Measurements from ENCODE around the gene CAGE1. TPM values are rescaled to one million over a fixed set of nuclear protein-coding genes. Genes with fewer than 3 reads are reported as not detected.

The CAGE1 gene
- total and polyA plus RNA-seq, 10 of the 15 experiments (the other 5 are each of a cell fraction or from before 2014, with no cell fraction given): 0.03 to 0.42 (median 0.08) TPM; not detected in 3

GRCh38 chr6:7311176-7311575 is 78.4 kb downstream of the CAGE1 start:
- Histone ChIP-seq H3K36me3 (ENCODE audit: control insufficient read depth in 2 of 2, insufficient read depth in 2 of 2, low read length in 1 of 2) (peaks cover 0 to 30% of the 10 kb centered on the region in 2 experiments; a peak in 2 of 4 replicates), H3K4me2 (ENCODE audit: control insufficient read depth, insufficient read depth) (peak overlapping the region; percentile 71), H2AFZ (ENCODE audit: control insufficient read depth, low read depth, low read length) (no peak overlapping the region), H3K4me1 (ENCODE audit: control insufficient read depth, insufficient read depth, low read length) (peaks cover 16% of the 10 kb centered on the region), H4K20me1 (ENCODE audit: control insufficient read depth, insufficient read depth) (no peaks in the 10 kb centered on the region), H3K79me2 (ENCODE audit: control insufficient read depth, insufficient read depth, low read length) (peaks cover 64% of the 10 kb centered on the region), H3K27ac (ENCODE audit: control insufficient read depth, insufficient read depth) (peak overlapping the region; percentile 6; the same call in 1 of the 2 replicates), H3K9me3 (replicated peaks; ENCODE audit: control insufficient read depth, insufficient read depth, low read length) (peaks cover 6% of the 10 kb centered on the region; the same call in 2 of the 3 replicates), H3K4me3 (peak overlapping the region; percentile 95), H3K27me3 (replicated peaks in 1 of 2; ENCODE audit: control insufficient read depth in 2 of 2, insufficient read depth in 2 of 2, low read length in 1 of 2) (no peaks in the 10 kb centered on the region), H3K9ac (ENCODE audit: control insufficient read depth, insufficient read depth, low read length) (peak overlapping the region; percentile 90; the same call in 1 of the 2 replicates)
- FAIRE-seq (no peak), DNase-seq (ENCODE audit: low read depth, low spot score) (no peak), ATAC-seq (no peak)
- no peak for TF ChIP-seq STAT1 (conservative IDR thresholded peaks at IDR 0.05)
- no peak for TF ChIP-seq SMARCA5 (IDR thresholded peaks at IDR 0.05)
- no peak for TF ChIP-seq KAT2A (conservative IDR thresholded peaks at IDR 0.05; ENCODE audit: control insufficient read depth, low read depth, low read length)
- TF ChIP-seq, protein P1, sequence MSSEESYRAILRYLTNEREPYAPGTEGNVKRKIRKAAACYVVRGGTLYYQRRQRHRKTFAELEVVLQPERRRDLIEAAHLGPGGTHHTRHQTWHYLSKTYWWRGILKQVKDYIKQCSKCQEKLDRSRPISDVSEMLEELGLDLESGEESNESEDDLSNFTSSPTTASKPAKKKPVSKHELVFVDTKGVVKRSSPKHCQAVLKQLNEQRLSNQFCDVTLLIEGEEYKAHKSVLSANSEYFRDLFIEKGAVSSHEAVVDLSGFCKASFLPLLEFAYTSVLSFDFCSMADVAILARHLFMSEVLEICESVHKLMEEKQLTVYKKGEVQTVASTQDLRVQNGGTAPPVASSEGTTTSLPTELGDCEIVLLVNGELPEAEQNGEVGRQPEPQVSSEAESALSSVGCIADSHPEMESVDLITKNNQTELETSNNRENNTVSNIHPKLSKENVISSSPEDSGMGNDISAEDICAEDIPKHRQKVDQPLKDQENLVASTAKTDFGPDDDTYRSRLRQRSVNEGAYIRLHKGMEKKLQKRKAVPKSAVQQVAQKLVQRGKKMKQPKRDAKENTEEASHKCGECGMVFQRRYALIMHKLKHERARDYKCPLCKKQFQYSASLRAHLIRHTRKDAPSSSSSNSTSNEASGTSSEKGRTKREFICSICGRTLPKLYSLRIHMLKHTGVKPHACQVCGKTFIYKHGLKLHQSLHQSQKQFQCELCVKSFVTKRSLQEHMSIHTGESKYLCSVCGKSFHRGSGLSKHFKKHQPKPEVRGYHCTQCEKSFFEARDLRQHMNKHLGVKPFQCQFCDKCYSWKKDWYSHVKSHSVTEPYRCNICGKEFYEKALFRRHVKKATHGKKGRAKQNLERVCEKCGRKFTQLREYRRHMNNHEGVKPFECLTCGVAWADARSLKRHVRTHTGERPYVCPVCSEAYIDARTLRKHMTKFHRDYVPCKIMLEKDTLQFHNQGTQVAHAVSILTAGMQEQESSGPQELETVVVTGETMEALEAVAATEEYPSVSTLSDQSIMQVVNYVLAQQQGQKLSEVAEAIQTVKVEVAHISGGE (CRISPR knock-in tag; IDR thresholded peaks at IDR 0.05): no peak
- ChIA-PET CTCF (interaction anchor here (0.7 to 2.1 kb wide), 3 partner anchors 33 to 79 kb away, joined by 3 to 8 read pairs (median 5); no protein-coding TSS in a partner anchor), RAD21 (ENCODE audit: unreplicated experiment) (interaction anchor here (0.6 to 2.6 kb wide), 4 partner anchors 33 to 754 kb away, joined by 3 to 11 read pairs (median 4); partner anchors contain the start of genes CAGE1, RIOK1 and SNRNP48), POLR2A (interaction anchor here (1.0 to 1.2 kb wide), 2 partner anchors 28 to 34 kb away, joined by 3 read pairs; no protein-coding TSS in a partner anchor), SMC1A (ENCODE audit: uncharacterized antibody, unreplicated experiment) (interaction anchor here (0.7 to 3.4 kb wide), 7 partner anchors 15 to 79 kb away, joined by 3 to 16 read pairs (median 3); partner anchors contain the start of genes CAGE1 and RIOK1)
- intact Hi-C loops (cut with micrococcal nuclease; ENCODE audit: unreplicated experiment): loop anchor here (10.0 kb wide), 1 partner anchor 726 kb away; the partner anchor contains the start of gene LY86
- no TSS peak for BruUV-seq (replicated peaks)
- in situ Hi-C loops (cut with MboI): no loop called here
- WGBS (ENCODE audit: insufficient coverage, insufficient replicate concordance, low lambda C conversion rate, missing lambda C conversion rate): 93% methylated on average over 1 of the region's 1 CpG

Measured in GM12878 (cell line).